Choroid plexus epithelial cell (primary cell): ENCODE results near the gene SLC8A1.

ENCODE experiments used
- DNase-seq: peaks from one replicate; pipeline ENCODE4 v3.0.0-alpha.2; 2010; ENCODE audit warnings: low read depth
- H3K4me3 ChIP-seq: 2 replicates; pipeline ENCODE4 v1.5.1; 2011; ENCODE audit warnings: low read depth, mild to moderate bottlenecking, control low read depth, low read length, moderate library complexity
- TF ChIP-seq, protein P1 (sequence below): conservative IDR thresholded peaks from 2 replicates; pipeline ENCODE4 v1.5.1; 2011; ENCODE audit warnings: low read depth, mild to moderate bottlenecking, control low read depth, inconsistent platforms, low read length, moderate library complexity

Gene SLC8A1

DNA sequence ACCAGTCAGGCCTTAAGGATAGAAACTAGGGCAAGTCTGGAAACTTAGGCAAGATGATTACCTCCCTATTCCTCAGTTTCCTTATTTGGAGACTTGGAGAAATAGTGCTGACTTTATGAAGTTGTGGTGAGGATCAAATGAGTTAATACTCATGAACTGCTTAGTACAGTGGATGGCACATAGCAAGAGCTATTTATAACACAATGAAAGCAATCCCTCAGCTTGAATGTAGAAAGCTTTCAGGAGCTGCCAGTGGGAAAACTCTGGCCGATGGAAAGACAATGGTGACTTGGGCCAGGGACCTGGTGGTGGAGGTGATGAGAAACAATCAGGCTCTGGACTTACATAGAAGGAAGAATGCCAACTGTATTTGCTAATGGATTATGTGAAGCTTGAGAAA lies 403.4 kb downstream of the SLC8A1 start:
- H3K4me3 ChIP-seq: no peak overlapping the region
- TF ChIP-seq, protein P1, sequence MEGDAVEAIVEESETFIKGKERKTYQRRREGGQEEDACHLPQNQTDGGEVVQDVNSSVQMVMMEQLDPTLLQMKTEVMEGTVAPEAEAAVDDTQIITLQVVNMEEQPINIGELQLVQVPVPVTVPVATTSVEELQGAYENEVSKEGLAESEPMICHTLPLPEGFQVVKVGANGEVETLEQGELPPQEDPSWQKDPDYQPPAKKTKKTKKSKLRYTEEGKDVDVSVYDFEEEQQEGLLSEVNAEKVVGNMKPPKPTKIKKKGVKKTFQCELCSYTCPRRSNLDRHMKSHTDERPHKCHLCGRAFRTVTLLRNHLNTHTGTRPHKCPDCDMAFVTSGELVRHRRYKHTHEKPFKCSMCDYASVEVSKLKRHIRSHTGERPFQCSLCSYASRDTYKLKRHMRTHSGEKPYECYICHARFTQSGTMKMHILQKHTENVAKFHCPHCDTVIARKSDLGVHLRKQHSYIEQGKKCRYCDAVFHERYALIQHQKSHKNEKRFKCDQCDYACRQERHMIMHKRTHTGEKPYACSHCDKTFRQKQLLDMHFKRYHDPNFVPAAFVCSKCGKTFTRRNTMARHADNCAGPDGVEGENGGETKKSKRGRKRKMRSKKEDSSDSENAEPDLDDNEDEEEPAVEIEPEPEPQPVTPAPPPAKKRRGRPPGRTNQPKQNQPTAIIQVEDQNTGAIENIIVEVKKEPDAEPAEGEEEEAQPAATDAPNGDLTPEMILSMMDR: no peak
- no peak for DNase-seq

DNA sequence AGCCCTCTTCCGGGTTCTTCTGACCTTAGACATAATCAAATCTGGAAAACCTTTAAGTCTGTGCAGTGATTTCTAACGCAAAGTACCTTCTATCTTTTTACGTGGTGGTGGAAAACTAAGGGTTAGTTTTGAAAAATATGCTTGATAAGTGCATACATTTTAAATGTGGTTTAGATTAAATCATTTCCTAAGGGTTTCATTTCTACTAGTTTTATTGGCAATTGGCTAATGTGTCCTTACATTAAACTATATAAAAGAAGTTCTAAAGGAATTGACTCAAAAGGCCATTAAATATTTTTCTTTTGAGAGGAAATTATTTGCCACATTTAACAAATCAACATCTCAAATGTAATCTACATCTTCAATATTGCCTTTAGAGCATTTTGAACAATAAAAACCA lies 404.5 kb downstream of the SLC8A1 start:
- no peak overlapping the region for H3K4me3 ChIP-seq
- TF ChIP-seq, protein P1: no peak
- DNase-seq: no peak
